HG03196 (cell line): ENCODE measurements around the gene PAX1.

Experiments
- ATAC-seq: cut with Tn5 transposase; IDR thresholded peaks from one replicate; pipeline ENCODE4 v1.9.1; 2021; ENCODE audit not compliant: unreplicated experiment

The PAX1 gene

GRCh38 chr20:21725892-21726291 lies 20.4 kb downstream of the PAX1 start:
- no peak for ATAC-seq

GRCh38 chr20:21729316-21729715 lies 23.9 kb downstream of the PAX1 start:
- ATAC-seq = no peak

GRCh38 chr20:21739161-21739560 lies 33.7 kb downstream of the PAX1 start:
- no peak for ATAC-seq

GRCh38 chr20:21739682-21740081 lies 34.2 kb downstream of the PAX1 start:
- ATAC-seq = no peak

DNA sequence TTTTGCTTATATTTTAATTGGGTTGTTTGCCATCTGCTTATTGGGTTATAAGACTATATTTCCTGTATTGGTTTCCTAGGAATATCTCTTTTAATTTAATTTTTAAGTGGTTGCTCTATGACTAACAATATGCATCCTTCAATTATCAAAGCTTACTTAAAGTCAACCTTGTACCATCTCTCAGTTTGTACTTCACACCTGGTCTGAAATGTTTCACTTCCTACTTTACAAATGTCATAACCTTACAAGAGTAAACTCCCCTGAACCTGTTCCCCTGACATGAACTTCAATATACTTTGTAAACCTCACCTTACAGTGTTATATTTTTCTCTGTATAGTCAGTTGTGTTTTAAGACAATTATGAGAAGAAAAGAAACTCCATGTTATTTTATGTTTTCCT lies 35.8 kb downstream of the PAX1 start:
- no peak for ATAC-seq

DNA sequence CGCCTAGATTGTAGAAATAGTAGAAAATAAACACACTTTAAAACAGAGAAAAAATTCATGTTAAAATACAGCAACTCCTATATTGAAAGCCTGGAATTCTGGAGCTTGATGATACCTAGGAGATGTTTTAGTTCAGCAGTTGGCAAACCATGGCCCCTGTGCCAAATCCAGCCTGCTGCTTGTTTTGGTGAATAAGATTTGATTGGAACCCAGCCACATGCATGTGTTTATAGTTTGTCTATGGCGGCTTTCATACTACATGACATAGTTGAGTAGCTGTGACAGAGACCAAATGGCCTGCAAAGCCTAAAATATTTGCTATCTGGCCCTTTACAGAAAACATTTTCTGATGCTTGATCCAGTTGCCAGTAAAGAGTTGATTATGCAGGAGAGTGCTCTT lies 57.2 kb downstream of the PAX1 start:
- ATAC-seq = no peak

DNA sequence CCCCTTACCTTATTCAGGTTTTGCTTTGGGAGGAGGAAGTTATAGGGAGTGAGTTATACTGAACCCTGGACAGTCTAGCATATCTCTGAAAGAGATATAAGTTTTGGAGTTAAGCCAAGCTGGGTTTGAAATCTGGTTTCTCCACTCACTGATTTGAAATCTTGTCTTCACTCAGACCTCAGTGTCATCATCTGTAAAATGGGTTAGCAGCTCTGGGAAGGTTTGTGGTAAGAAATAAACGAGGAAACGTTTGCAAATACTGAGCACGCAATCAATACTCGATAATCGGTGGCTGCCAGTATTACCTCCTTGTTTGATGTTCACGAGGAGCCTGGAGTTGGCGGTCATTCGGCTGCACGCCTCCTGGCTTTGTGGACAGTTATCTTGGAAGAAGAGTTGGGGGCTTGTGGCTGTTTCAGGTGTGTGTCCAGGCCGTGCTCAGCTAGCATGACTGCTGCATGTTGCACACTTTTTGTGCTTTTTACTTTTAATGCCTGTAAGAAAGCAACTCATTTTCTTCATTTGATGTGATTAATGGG lies 61.8 kb downstream of the PAX1 start:
- no peak for ATAC-seq

DNA sequence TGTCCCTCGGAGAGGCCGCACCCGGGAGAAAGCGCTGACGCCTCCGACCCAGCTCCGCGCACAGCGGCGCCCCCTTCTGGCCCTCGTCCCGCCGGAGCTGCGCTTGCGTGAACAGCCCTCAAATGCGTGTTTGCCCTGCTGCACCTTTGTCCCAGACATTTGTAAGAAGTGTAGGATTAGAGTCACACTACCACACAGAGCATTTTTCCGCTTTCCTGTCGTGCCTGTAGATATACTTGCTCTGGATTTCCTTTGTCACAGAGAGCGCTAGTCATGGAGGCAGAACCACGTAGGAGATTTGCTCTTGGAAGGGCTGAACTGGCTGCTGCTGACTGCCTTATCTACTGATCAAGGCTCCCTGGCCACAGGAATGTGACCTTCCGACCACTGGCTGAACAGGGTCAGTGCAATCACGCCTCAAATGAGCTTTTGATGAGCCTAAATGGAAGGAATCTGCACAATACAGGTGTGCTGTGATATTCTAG lies 62.3 kb downstream of the PAX1 start:
- ATAC-seq = no peak
